NCI-H460 (cell line): Measurements from ENCODE around the gene CPXM1. TPM values are rescaled to one million over a fixed set of nuclear protein-coding genes. Genes with fewer than 3 reads are reported as not detected.

Experiments used
- DNase-seq: peaks from one replicate; pipeline ENCODE4 v3.0.0-alpha.2; 2016; ENCODE audit warnings: low read depth; ENCODE audit errors: extremely low read depth
- total RNA-seq: library from RNA; depleted of rRNA; stranded (reverse); fragments of >200 nt; shearing (Covaris generic); gene quantifications from 2 replicates; pipeline ENCODE4 v1.2.3, GENCODE V29; 2014

Gene CPXM1
- total RNA-seq, 1 experiment from 2014 or later, result not detected

DNA sequence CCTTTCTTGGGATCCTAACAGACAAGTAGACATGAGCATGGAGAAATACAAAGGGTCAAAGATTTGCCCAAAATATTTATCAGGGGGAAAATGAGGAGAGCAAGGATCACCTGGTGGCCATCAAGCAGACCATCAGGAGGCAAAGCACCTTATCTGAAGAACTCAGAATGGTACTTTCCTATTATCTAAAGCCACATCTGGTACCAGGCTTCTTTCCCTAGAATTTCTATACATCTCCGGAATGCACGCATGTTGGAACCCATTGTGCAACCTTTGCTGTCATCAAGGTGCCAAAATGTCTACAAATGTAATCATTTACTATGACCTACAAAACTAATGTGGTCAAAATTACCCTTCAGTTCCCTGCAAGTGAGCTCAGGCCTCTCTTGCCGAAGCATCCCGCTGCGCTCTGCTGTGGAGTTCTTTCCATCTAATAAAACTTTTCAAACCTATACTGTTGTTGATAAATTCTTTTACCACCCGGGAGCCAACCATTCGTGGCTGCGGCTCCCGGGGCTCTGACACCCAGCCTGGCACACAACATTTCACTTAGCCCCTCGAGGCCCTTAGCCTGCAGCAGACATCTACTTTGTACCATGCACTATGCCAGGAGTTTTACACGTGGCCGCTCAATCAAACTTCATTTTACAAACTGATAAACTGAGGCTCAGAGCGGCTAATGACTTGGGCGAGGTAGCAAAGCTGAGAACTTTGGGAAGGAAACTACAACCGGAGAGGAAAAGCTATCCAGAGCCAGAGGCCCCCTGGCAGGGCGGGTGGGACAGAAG, 3.8 kb upstream of the CPXM1 start:
- DNase-seq, result no peak

DNA sequence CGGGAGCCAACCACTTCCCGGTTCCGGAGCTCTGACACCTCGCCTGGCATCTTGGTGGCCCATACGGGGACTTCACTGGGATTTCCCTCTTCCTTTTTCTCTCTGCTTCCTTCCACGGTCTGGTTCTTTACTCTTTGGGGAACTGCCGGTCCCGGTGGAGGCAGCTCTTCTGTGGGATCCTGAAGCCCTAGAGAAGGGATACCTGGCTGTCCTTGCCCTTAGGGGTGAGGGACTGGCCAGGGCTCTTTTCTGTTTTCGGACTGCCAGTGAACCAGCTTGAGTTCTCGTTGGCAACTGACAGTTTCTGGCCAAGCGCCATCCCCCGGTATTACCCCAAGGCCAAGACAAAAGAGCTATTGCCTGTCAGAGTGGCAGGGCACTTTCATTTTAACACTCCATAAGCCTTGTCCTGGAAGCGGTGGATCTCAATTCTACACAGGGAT, 880 bp upstream of the CPXM1 start:
- no peak for DNase-seq

DNA sequence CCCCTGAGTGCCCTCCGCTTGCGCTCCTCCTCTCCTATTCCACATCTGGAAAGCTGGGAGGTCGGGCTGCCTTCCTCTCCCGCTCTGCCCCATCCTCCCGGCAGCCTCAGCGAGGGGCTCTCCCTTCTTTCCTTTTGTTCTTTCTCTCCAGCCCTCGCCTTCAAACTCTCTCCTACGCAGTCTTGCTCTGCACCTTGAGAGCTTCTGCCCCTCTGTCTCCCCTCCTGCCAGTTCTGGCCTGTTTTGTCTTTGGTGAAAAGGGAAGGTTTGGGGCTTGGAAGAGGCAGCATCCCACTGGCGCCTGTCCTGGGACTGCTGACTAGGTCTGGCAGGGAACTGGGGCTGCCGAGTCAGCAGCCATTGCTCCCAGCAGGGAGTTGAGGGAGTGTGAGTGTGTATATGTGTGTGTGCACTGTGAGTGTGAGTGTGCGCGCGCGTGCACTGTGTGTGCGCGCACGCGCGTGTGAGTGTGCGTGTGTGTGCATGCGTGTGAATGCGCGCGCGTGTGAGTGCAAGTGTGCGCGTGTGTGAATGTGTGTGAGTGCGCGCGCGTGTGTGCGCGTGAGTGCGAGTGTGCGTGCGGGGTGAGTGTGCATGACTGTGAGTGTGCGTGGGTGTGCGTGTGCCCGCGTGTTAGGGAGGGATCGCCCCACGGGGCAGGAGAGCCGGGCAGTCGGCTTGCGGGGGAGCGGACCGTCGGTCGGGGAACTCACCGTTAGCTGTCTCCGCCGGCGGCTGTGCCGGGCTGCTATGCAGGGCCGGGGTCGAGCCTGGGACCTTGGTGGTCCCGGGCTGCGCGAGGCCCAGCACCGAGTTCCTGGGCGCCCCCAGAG, 523 bp downstream of the CPXM1 start:
- no peak for DNase-seq

DNA sequence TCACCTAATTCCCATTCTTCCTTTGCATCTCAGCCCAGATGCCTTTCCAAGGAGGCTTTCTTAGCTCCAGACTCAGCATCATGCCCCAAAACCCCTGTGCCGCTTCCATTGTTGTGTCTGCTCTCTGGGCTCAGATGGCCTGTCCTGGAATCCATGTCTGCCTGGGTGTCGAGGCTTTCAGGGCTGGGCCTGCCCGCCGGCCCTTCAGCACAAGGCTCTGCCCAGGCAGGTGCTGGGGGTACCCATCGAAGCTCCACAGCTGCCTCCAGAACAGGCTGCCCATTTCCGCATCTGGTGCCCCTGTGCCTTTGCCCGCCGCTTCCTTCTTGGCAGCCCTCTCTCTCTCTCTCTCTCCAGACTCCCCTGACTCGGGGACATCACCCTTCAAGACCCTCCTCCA, 1.2 kb downstream of the CPXM1 start:
- no peak for DNase-seq

DNA sequence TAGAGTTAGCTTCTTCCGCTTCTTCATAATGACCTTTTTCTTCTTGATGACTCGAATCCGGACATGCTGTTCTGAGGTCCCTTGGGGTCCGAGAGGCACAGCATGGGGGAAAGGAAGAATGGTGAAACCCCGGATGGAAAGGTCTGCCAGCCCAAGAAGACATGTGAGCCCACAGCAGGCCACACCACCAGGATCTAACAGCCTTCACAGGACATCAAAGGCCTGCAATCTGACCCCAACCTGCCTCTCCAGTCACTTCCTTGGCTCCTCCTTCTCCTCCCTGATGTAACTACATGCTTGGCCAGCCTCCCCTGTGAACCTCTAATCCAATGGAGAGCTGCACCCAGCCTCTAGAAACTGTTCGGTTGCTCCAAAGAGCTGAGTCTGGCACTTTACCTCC, 1.6 kb downstream of the CPXM1 start:
- DNase-seq, result no peak

DNA sequence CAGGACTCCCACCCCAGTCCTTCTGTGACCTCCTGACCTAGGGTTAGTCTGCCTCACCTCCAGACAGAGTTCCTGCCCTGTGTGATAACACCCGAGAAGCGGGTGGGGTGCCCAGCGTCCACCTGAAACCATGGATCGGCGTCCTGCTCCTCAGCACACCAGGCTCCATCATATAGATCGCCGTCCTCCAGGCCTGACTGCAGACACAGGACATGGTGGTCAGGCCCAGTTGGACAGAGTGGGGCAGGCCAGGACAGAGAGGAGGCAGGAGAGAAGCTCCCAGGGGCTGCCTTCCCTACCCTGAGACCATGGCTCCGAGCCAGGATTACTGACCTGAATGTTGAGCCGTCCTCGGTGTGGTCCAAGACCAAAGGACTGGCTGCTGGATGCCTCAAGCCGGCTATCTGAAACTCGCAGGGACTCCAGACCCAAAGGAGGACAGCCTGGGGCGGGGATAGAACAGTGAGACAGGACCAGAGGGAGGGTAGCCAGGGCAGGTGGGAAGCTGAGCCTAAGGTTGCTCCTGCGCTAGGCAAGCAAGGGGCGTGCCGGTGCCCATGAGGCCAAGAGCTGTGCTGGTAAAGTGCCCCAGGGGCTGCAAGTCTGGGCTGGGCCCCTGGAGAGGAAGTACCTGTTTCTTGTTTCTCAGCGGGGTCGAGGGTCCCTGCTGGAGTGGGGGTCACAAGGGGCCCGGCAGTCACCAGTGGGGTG, 2.2 kb downstream of the CPXM1 start:
- DNase-seq, result no peak

DNA sequence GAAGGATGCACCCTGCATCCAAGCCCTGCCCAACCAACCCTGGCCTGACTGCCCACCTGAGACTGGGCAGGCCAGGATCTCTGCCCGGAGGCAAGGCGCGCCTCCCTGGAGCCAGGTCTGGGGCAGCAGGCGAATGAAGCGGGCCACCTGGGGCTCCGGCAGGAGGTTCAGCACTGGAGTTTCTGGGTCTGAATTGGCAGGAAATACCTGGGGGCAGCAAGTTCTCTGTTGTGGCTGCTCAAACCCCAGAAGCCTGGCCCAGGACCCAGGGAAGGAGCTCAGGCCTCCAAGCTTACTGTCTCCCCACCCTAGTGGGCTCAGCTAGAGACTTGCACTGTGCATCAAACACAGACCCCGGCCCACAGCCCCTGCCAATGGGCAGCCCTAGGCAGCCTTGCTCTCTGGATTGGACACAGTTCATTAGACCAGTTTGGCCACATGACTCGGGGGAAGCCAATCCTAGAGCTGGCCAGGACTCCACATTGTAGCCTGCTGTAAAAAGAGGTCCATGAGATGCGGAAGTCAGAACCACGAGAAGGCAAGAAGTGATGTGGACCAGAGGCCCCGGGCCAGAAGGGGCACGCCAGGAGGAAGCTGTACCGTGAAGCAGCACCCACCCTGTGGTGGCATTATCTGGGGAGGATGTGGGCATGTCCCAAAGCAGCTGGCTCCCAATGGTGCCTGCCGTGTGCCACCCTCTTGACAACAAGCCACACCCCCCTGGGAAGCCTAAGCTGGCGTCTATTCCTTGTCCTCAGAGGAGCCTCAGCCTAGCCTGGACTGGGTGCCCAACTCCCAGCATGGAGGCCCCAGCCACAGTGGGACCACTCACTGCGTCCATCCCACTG, 3.1 kb downstream of the CPXM1 start:
- DNase-seq, result no peak

DNA sequence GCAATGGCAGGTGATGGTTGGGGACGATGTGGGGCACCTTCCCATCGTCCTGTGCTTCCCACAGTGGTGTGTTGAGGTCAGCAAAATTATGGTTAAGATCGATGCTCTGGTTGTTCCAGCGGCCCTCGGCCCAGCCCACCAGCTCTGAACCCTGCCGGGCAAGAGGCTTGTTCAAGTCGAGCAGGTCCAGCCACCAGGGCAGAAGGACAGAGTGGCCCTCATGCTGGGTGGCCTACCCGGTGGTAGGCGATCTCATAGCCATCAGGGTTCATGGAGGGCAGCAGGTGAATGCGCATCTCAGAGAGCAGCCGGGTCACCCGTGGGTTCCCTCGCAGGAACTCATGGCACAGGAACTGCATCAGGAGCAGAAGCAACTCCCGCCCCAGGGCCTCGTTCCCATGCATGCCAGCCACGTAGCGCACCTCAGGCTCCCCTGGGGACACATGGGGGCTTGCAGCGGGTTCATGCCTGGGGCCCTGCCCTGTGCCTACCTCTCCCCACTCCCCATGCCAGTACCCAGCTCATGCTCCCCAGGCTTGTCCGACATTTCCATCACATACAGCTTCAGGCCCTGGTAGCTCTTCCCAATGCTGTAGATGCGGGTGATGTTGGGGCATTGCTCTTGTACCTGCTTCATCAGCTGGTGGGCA, 4.3 kb downstream of the CPXM1 start:
- no peak for DNase-seq

DNA sequence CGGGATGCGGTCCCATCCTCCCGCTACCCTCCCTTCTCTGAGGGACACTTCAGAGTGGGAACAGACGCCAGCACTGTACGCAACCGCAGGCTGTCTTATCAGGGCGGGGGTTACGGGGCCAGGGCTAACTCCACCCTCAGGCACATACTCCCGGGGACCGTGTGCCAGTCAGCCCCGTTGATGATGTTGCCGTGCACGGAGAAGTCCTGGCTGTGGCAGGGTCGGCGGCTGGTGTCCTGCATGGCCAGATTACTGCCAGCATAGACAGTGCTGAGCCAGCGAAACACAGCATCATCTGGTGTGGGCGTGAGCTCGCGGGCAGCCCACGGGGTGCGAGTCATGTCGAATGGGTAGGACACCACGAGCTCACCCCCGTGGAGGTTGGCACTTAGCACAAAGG, 5.0 kb downstream of the CPXM1 start:
- no peak for DNase-seq

DNA sequence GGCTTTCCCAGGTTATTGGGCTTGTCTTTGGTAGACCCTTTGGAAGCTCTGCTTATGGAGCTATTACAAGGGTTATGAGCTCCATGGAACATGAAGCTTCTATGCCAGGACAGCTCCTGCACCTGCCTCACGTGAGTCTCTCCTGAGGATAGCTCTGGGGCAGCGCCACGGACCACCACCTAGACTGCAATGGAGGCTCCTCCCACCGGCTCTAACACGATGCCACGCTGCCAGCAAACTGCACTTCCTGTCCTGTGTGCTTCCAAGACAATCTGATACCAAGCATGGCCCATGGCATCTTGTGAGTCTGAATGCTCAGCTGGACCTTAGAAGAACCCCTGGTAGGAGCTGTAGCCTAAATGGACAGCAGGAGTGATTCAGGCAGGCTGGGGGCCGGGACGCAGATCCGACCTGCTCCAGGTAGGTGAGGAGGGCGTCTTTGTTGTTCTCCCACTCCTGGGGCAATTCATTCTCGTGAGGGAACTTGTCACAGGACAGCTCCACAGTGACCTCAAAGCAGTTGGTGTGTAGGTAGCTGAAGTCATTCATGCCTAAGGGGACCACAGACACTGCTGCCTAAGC, 5.5 kb downstream of the CPXM1 start:
- DNase-seq, result no peak

DNA sequence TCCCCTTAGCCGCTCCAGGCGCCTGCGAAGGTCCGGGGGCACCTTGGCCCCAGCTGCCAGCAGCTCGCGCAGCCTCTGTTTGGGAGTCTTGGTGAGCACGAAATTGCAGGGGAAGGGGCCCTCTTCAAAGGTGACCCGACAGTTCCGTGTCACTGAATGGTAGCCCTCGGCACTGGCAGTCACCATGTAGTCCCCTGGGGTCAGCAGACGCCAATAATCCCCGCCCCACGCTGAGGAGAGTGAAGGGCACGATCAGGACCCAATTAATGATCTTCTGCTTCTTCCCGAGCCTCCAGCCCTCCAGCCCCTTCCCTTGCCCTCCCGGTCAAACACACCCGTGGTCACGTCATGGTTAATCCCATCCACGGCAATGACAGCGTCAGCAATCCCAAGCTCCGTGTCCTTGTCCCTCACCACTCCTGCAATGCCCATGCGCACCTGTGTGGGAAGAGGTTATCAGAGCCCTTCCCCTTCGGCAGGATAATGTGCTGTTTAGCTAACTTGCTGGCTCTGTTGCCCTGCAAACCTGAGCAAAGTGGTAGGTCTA, 6.2 kb downstream of the CPXM1 start:
- no peak for DNase-seq

DNA sequence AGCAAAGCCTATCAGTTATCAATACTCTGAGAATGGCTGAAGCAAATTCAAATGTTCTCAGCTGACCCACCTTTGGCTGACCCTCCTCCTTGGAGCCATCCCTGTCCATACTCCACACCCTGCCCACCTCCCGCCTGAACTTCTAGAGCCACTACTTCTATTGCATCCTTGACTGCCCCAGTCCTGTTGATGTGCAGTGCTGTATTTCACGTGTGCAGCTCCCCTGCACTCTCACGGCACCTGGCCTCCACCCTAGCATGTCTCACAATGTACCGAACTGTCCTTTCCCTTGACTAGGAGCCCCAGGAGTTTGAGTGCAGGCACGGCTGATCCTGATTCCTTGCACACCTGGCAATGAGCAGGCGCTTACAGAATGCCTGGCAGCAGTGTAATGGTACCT, 7.0 kb downstream of the CPXM1 start:
- DNase-seq, result no peak

DNA sequence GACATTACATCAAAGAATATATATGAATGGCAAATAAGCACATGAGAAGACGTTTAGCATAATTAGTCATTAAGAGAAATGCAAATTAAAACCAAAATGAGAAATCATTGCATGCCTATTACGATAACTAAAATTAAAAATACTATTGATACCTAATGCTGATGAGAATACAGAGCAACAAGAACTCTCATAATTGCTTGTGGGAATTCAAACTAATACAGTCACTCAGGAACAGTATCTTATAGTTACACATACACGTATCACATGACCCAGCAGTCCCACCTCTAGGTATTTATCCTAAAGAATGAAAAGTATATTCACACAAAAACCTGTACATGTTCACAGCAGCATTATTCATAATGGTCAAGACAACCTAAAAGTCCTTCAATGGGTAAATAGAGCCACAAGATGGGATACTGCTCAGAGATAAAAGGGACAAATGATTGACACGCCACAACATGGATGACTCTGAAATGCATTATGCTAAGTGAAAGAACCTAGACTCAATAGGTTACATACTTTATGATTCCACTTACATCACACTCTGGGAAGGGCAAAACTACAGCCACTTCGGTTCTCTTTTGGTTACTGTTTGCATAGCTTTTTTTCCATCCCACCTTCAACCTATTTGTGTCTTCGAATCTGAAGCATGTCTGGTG, 16.4 kb downstream of the CPXM1 start:
- no peak for DNase-seq

DNA sequence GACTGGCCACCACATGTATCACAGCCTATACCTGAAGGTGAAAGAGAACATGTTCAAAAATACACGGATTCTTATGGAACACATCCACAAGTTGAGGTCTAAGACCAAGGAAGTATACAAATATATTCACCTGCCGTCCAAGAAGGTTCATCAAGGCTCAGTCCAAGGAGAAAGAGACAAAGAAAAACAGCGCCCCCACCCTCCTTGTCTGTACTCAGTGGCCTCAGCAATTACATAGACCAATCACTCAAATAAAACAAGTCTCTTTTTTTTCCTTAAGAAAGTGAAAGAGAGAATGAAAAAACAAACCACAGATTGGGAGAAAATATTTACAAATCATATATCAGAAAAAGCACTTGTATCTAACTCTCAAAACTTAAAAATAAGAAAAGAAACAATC, 19.5 kb downstream of the CPXM1 start:
- no peak for DNase-seq

DNA sequence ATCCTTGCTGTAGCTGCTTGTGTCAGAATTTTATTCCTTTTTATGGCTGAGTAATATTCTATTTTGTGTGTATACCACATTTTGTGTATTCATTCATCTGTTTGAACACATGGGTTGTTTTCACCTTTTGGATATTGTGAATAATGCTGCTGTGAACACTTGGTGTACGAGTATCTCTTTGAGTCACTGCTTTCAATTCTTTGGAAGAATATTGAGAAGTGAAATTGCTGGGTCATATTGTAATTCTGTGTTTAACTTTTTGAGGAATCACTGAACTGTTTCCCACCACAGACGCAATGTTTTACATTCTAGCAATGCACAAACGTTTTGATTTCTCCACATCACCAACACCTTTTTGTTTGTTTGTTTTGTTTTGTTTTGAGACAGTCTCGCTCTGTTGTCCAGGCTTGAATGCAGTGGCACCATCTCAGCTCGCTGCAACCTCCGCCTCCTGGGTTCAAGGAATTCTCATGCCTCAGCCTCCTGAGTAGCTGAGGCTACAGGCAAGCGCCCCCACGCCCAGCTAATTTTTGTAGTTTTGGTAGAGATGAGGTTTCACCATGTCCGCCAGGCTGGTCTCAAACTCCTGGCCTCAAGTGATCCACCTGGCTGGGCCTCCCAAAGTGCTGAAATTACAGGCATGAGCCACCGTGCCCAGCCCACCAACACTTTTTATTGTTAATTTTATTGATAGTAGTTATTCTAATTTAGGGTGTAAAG, 21.7 kb downstream of the CPXM1 start:
- no peak for DNase-seq

DNA sequence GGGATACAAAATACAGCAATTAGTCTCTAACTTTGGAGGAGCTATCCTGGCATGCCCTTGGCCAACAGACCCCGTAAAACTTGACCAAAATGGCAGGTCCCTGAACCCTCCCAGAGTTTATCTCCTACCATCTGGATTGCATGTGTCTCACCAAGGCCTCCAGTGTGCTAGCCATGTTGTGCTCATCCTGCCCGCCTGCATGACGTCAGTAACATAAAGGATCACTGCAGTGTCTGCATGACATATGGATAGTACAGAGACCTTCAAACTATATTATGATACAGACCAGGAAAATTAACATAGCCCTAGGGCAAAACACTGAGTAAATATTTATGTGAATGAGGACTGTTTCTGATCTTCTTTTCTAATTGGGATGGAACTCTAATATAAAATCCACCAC, 25.3 kb downstream of the CPXM1 start:
- DNase-seq, result no peak

DNA sequence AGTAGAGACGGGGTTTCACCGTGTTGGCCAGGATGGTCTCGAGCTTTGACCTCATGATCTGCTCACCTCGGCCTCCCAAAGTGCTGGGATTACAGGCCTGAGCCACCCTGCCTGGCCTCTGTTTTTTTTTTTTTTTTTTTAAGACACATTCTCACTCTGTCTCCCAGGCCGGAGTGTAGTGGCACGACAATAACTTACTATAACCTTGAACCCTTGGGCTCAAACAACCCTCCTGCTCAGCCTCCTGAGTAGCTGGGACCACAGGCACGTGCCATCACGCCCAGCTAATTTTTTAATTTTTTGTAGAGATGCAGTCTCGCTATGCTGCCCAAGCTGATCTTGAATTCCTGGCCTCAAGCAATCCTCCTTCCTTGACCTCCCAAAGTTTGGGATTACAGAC, 26.6 kb downstream of the CPXM1 start:
- no peak for DNase-seq

DNA sequence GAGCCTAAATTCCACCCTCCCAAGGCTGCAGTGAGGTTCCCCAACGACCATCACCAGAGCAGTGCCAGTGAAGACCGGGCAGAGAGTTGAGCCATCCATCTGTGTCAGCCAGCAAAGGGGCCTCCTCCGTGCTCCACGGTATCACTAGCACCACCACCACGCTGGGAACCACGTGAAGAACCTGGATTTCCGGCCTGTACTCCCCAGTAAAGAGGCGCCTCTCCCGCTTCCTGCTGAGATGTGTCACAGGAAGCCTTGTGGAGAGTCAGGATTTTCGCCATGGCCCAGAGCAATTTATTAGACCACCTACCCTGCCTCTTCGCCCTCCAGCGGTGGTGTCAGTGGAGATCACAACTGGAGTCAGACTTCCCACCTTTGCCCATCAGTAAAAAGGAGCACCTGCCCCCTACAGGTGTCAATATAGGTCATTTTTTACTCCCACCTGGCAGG, 28.8 kb downstream of the CPXM1 start:
- no peak for DNase-seq
